DOHH2 (cell line): ENCODE results near the gene CIAPIN1.

Experiments used
- EZH2phosphoT487 ChIP-seq: fragments of 200-600 bp; sonication (generic); IDR thresholded peaks from 2 replicates; pipeline ENCODE4 v1.6.1; 2017; ENCODE audit warnings: borderline replicate concordance, mild to moderate bottlenecking, antibody characterized with exemption, low read length, moderate library complexity, mixed read lengths
- TF ChIP-seq, protein P1 (sequence below): fragments of 200-600 bp; sonication (generic); IDR thresholded peaks from one replicate; pipeline ENCODE4 v1.5.1; 2014; ENCODE audit warnings: antibody characterized with exemption, mild to moderate bottlenecking, low read depth, low read length; ENCODE audit not compliant: poor library complexity, severe bottlenecking

DNA sequence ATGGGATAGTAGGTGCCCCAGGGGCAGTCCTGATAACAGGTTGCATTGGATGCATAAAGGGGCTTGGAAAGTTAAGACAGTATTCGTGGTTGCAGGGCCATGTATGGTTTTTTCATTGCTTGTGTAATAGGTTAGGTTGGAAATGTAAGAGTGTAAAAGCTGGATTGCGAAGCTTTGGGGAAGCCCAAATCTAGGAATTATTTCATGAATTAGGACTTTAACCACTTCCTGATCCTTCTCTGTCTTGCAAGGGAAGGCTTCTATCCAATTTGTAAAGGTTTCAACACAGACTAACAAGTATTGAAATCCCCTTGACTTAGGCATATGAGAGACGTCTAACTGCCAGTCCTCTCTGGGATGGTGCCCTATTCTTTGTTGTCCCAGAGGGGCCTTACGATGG, 50.4 kb downstream of the CIAPIN1 start:
- TF ChIP-seq, protein P1, sequence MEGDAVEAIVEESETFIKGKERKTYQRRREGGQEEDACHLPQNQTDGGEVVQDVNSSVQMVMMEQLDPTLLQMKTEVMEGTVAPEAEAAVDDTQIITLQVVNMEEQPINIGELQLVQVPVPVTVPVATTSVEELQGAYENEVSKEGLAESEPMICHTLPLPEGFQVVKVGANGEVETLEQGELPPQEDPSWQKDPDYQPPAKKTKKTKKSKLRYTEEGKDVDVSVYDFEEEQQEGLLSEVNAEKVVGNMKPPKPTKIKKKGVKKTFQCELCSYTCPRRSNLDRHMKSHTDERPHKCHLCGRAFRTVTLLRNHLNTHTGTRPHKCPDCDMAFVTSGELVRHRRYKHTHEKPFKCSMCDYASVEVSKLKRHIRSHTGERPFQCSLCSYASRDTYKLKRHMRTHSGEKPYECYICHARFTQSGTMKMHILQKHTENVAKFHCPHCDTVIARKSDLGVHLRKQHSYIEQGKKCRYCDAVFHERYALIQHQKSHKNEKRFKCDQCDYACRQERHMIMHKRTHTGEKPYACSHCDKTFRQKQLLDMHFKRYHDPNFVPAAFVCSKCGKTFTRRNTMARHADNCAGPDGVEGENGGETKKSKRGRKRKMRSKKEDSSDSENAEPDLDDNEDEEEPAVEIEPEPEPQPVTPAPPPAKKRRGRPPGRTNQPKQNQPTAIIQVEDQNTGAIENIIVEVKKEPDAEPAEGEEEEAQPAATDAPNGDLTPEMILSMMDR = no peak
- no peak for TF ChIP-seq EZH2phosphoT487
